ENCODE data around the gene P2RY6.

Gene P2RY6

DNA sequence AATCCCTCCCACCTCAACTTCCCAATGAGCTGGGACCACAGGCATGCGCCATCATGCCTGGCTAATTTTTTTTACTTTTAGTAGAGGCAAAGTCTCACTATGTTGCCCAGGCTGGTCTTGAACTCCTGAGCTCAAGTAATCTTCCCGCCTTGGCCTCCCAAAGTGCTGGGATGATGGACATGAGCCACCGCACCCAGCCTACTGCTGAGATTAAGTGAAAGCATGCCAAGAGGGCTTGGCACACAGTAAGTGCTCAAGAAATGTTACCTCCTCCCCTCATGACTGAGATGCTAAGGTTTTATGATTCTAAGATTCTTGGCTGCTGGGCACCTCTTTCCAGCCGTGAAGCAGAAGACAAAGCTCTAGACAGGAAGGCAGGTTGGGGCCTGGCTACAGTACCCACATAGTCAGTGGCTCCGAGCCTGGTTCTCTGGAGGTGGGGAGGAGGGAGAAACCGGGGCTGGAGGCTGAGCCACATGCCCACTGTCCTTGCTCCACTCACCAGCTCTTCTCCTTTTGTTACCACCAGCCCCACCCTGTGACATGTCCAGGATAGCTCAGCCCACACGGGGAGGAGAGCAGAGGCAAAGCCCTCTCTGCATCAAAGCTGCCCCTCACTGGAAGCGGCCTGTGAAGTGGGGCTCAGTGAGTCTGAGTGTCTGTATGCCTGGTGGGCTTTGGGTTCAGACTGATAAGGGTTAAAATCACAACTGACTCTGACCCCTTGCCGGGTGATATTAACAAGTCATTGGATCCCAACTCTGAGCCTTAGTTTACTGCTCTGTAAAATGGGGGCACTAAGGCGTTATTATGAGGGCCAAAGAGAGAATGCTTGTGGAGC lies 48.8 kb downstream of the P2RY6 start:
- Histone ChIP-seq H3K36me3 (peaks cover 2% of the 10 kb centered on the region), H3K27me3 (ENCODE audit: insufficient read depth, low read depth, severe bottlenecking) (no peaks in the 10 kb centered on the region), H3K4me3 (ENCODE audit: low read depth, low read length) (no peak overlapping the region), H3K27ac (peak overlapping the region; percentile 8), H3K9me3 (ENCODE audit: severe bottlenecking) (no peaks in the 10 kb centered on the region)
- no peak for DNase-seq
- no peak for TF ChIP-seq CTCF (IDR thresholded peaks at IDR 0.05; ENCODE audit: low read depth, low read length)

- TF ChIP-seq CTCF (IDR thresholded peaks at IDR 0.05; ENCODE audit: low read depth, low read length): no peak
- Histone ChIP-seq H3K4me3 (ENCODE audit: low read depth, low read length) (no peak overlapping the region), H3K27ac (no peak overlapping the region), H3K36me3 (peaks cover 2% of the 10 kb centered on the region), H3K9me3 (ENCODE audit: severe bottlenecking) (no peaks in the 10 kb centered on the region), H3K27me3 (ENCODE audit: insufficient read depth, low read depth, severe bottlenecking) (no peaks in the 10 kb centered on the region)
- DNase-seq: no peak
Measured at GRCh38 chr11:73321604-73322381, 49.7 kb downstream of the P2RY6 start.

DNA sequence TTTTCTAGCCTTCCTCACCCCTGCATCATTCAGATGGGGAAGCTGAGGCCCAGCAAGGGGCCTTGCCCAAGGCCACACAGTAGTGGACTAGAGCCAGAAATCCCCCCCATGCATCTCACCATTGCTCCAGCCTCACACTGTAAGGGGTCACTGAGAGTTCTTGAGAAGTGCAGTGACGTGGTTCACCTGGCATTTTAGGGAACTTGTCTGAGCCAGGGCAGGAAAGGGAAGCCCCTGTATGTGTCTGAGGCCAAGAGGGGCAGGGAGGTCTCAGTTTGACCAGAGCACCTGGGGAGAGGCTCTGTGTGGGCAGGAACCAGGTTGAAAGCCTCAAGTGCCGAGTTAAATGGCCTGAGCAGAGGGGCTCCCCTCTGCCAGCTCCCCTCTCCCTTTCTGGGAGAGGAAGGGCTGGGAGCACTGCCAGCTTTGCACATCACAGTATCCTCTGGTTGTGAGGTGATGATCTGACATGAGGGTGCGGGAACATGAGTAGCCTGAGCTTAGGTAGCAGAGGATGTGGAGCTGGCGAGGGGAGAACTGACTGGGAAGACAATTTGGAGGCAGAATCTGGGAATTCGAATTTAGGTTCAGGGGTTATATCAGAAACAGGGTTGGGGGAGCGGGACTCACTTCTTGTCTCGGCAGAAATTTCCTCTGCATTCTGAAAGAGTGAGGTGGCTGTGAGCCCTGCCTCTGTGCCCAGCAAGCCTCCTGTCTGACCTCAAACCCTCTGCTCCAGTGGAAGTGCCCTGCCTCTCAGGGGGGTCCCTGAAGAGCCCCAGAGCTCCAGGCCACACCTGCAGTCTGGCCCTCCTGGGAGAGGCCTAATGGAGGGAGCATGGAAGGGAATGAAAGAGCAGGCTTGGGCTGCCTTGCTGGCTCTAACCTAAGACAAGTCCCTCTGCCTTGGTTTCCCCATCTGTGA lies 50.5 kb downstream of the P2RY6 start:
- no peak for DNase-seq
- Histone ChIP-seq H3K27me3 (ENCODE audit: insufficient read depth, low read depth, severe bottlenecking) (no peaks in the 10 kb centered on the region), H3K4me3 (ENCODE audit: low read depth, low read length) (no peak overlapping the region)

GRCh38 chr11:73323464-73323863 lies 51.3 kb downstream of the P2RY6 start:
- Histone ChIP-seq H3K4me3 (ENCODE audit: low read depth, low read length) (no peak overlapping the region), H3K36me3 (no peaks in the 10 kb centered on the region; the same call in 1 of the 2 replicates), H3K9me3 (ENCODE audit: severe bottlenecking) (no peaks in the 10 kb centered on the region), H3K27me3 (ENCODE audit: insufficient read depth, low read depth, severe bottlenecking) (no peaks in the 10 kb centered on the region), H3K27ac (peak overlapping the region; percentile 58)
- TF ChIP-seq CTCF (IDR thresholded peaks at IDR 0.05; ENCODE audit: low read depth, low read length): no peak
- no peak for DNase-seq

More for the DNA sequence above, 50.5 kb downstream of the P2RY6 start:
- H3K36me3 ChIP-seq: no peaks in the 10 kb centered on the region; the same call in 1 of the 2 replicates
- H3K27ac ChIP-seq: peak overlapping the region; percentile 58
- H3K9me3 ChIP-seq (ENCODE audit: severe bottlenecking): no peaks in the 10 kb centered on the region
- TF ChIP-seq CTCF (IDR thresholded peaks at IDR 0.05; ENCODE audit: low read depth, low read length): no peak

DNA sequence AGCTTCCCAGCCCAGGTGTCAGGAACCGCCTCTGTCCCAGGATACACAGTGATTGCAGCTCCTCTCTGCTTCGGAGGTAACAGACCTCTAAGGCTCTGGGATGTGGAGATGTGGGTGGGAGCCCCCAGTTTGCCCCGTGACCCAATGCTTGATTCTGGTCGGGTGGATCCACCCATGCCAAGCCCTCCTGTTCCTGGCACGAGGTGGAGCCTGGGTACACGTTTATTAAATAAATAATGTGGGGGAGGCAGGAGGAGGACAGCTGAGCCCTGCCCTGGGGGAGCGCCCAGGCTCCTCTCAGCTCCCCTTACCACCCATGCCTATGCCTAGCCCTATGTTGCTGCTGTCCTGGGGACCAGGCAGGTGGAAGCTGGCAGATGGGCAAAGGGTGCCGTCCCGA lies 52.0 kb downstream of the P2RY6 start:
- no peak for DNase-seq
- no peaks in the 10 kb centered on the region for H3K27me3 ChIP-seq (ENCODE audit: insufficient read depth, low read depth, severe bottlenecking)
- H3K27ac ChIP-seq: peak overlapping the region; percentile 58
- no peaks in the 10 kb centered on the region; the same call in 1 of the 2 replicates for H3K36me3 ChIP-seq
- no peak overlapping the region for H3K4me3 ChIP-seq (ENCODE audit: low read depth, low read length)
- no peak for TF ChIP-seq CTCF (IDR thresholded peaks at IDR 0.05; ENCODE audit: low read depth, low read length)
- no peaks in the 10 kb centered on the region for H3K9me3 ChIP-seq (ENCODE audit: severe bottlenecking)

Measured in WERI-Rb-1 (cell line).